ENCODE data around the gene RSRC2. TPM values are rescaled to one million over a fixed set of nuclear protein-coding genes. Genes with fewer than 3 reads are reported as not detected.
"Not testable (repeated sequence)": the region's sequence is repeated elsewhere in the genome, so short reads cannot be mapped to it uniquely, and the experiment has no call there.

RSRC2 gene
- total RNA-seq, 1 donor from 2014 or later, result 55.2 TPM

DNA sequence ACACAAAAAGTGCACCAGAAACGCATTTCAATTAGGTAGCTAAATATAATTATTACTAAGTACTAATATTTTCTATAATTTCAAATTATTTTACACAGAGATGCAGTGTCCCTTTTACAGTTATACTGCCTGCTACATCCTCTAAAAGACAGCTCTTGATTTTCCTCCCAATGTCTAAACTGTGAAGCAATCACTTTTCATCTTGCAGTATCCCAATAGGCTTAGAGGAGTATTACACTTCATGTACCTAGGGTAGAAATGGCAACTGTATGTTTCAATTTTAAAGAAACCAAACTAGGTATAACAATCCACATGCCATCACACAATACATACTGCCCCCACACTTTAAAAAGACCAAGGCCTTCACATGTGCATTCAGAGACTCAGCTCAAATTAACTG is 7.3 kb downstream of the RSRC2 start:
- no peak for DNase-seq (ENCODE audit: low spot score)

DNA sequence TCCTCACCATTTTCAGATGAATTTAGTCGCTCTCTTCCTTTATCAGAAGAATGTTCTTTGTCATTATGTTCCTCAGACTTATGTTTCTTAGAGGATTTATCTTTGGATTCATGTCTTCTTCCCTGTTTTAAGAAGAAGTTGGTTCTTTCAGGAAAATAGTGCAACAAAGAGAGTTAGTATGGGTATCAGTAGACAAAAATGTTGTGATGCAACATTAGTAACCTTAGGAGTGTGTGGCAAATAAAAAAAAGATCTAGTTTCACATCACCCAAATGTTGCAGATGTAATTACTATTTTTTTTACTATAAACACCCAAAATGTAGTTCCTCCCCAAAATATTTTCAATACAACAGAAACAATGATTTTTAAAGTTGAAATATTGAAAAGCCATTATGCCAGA is 7.8 kb downstream of the RSRC2 start:
- no peak for DNase-seq (ENCODE audit: low spot score)

DNA sequence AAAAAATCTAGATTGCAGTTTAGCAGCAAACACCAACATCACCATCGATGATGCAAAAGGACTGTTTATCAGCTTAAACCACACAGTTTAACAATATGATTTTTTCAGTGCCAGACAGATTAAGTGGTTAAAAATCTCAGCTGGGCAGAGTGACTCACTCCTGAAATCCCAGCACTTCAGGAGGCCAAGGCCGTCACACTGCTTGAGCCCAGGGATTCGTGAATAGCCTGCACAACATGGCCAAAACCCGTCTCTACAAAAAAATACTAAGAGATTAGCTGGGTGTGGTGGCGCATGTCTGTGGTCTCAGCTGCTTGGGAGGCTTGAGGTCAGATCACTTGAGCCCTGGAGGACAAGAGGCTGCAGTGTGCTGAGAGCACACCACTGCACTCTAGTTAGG is 8.9 kb downstream of the RSRC2 start:
- no peak for DNase-seq (ENCODE audit: low spot score)

DNA sequence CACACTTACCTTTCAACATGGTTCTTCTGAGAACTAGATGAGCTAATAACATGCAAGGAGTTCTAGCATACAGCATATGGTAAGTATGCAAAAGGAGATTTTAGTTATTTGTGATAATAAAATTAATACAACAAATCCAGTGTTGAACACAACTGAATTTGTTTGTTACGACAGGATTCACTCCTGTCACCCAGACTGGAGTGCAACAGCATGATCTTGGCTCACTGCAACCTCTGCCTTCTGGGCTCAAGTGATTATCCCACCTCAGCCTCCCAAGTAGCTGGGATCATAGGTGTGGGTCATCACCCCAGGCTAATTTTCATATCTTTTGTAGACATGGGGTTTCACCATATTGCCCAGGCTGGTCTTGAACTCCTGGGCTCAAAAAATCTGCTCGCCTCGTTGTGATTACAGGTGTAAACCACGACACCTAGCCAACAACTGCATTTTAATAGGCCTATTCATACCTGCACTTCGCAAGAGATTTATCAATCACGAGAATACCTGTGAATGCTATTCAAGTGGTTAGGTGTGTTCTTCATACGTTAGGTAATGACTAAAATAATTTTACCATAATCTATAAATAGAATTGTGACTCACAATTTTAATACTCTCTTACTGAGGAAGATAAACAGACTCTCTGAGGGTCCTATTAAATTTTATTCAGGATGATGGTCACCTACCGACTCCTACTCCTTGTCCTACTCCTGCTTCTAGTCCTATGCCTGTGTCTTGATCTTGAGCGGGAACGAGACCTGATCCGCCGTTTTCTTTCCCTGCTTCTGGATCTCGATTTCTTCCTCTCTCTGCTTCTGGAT is 10.0 kb downstream of the RSRC2 start:
- no peak for DNase-seq (ENCODE audit: low spot score)

DNA sequence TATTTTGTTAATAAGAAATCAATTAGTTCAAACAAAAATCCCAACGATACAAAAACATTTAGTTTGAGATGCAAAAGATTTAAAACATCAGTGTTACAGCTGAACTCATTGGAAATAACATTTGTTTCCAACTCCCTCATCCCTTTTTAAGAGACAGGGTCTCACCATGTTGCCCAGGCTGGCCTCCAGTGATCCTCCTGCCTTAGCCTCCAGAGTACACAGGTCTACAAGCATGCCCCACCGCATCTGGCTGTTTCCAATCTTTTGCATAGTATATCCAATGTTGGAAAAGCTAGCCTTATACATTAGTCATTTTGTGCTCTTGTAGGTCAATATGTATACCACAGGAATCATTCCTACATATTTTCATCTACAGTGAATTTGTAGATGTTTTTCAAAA is 11.5 kb downstream of the RSRC2 start:
- no peak for DNase-seq (ENCODE audit: low spot score)

DNA sequence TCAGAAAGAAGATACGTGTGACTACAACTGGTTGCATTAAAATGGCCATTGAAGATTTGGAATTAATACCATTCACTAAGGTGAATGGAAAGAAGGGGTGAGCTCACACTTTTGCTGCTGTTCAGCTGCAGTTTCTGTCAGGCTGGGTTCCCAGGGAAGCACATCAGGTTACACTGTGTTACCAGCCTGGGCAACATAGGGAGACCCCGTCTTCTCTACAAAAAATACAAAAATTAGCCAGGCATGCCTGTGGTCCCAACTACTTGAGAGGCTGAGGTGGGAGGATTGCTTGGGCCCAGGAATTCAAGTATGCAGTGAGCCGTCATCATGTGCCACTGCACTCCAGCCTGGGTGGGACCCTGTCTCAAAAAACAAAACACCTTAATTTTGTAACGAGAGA is 13.1 kb downstream of the RSRC2 start:
- DNase-seq (ENCODE audit: low spot score), result no peak

DNA sequence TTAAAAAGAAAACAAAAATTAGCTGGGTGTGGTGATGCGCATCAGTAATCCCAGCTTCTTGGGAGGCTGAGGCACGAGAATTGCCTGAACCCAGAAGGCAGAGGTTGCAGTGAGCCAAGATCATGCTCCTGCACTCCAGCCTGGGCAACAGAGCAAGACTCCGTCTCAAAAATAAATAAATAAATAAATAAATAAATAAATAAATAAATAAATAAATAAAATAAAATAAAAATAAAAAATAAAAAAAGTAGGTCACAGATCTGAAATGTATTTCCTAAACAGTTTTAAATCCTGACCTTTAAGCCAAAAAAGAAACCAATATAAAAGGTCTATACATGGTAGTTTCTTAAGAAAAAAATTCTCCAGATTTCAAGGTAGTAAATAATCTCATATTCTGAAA is 13.7 kb downstream of the RSRC2 start:
- not testable (repeated sequence) for DNase-seq (ENCODE audit: low spot score)

DNA sequence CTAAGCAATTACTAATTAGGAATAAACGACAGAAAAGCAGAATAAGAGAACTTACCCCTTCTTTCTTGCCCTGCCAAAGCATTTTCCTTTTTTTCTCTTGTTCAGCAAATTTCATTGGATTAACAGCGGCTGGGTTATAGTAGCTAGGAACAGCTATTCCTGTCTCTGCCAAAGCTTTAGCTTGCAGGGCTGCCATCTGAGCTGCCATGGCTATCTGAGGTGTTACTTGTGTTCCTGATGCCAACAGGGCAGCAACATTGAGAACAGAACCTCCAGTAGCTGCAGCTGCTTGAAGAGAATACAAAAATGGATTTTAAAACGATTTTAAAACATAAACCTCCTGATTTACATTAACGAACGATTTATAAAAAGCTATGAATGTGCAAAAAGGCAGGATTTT is 18.6 kb downstream of the RSRC2 start:
- no peak for DNase-seq (ENCODE audit: low spot score)

DNA sequence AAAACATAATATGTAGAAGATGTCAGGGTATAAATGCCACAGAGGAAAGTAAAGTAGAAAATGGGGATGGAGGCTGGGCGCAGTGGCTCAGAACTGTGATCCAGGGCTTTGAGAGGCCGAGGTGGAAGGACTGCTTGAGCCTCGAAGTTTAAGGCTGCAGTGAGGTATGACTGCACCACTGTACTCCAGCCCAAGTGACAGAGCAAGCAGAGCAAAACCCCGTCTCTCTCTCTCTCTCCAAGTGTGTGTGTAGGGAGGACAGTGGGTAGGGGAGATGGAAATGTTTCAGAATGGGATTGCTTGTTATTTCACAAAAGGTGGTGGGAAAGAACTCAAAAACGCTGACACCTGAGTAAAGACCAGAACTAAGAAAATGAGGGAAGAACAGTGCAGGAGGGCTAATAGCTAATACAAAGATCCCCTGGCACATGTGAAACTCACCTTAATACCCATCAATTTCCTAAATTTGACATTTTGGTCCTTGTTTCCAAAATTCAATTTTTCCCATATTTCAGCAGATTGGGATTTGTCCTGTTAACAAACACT is 20.3 kb downstream of the RSRC2 start:
- no peak for DNase-seq (ENCODE audit: low spot score)

DNA sequence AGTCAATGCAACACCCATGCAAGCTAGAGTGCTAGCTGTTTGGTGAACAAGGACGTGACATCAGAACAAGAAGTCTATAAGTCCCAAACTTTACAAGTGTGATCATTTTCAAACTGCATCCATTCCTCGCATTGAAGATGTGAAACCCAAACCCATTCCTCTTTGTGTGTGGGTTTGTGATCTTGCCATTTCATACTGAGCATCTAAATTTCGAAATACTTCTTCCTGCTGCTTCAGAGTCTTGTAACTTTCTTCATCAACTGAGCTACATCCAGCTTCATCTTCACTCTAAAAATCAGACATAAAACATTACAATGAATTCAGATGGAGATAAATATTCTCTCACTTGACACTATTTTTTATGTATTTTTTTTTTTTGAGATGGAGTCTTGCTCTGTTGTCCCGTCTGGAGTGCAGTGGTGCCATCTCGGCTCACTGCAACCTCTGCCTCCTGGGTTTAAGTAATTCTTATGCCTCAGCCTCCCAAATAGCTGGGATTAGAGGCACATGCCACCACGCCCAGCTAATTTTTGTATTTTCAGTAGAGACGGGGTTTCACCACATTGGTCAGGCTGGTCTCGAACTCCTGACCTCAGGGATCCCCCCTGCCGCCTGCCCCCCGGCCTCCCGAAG is 21.2 kb downstream of the RSRC2 start:
- DNase-seq (ENCODE audit: low spot score), result no peak

DNA sequence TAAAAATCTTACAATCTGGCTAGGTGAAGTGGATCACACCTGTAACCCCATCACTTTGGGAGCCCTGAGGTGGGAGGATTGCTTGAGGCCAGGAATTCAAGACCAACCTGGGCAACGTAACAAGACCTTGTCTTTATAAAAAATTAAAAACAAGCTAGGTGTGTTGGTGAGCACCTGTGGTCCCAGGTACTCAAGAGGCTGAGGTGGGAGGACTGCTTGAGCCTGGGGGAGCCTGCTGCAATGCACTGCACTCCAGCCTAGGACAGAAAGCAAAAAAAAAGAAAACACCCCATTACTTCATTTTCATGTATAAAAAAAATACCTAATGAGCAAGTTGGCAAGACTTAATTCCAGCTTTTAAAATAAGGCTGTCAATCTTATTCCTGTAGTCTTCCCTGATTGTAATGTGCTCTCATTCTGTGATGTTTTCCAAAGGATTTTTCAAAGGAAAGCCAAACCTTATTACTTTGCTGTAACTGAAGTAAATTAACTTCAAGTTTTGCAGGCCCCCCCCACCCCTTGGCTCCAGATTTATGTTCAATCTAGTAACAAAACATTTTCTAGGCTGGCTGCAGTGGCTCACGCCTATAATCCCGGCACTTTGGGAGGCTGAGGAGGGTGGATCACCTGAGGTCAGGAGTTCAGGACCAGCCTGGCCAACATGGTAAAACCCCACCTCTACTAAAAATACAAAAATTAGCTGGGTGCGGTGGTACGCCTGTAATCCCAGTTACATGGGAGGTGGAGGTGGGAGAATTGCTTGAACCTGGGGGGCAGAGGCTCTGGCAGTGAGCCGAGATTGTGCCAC is 22.7 kb downstream of the RSRC2 start:
- DNase-seq (ENCODE audit: low spot score), result no peak

DNA sequence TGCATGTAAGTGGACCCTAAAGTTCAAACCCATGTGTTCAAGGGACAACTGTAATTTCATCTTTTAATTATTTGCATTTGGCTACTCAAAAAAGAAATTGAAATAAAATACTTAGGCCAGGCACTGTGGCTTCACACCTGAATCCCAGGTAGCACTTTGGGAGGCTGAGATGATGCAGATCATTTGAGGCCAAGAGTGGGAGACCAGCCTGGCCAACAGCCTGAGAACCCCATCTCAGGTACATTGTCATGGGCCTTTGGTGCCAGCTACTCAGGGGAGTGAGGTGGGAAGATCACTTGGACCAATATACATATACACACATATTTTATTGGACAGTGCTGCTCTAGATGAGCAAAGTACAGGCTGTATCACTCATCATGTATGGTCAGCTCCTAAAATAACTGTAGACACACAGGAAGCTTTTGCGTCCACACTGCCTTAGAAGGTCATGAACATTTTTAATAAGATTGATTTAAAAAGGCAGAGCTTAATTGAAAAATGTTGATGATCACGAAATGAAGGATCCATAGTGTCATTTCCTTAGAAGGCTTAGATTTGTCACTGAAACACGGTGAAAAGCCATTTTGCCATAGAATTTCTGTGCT is 23.5 kb downstream of the RSRC2 start:
- DNase-seq (ENCODE audit: low spot score), result no peak

DNA sequence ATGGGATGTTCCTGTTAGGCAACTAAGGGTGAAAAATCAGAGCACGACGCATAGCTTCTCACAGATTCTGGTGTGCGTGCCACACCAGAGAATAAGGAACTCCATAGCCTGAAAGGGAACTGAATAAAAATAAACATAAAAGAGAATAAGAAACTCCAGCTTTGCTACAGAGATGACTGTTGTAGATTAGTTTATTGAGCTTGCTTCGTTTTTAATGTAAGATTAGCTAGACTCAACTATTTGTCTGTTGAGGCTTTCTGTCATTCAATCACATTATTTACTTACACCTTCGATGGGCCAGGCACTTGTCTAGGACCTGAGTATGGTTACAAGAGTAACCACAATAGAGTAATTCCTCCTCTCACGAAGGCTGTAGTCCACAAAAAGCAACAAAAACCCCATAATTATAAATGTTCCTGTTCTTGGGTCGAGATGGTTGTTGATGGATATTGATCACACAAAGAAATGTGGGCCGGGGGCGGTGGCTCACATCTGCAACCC is 25.2 kb downstream of the RSRC2 start:
- no peak for DNase-seq (ENCODE audit: low spot score)

DNA sequence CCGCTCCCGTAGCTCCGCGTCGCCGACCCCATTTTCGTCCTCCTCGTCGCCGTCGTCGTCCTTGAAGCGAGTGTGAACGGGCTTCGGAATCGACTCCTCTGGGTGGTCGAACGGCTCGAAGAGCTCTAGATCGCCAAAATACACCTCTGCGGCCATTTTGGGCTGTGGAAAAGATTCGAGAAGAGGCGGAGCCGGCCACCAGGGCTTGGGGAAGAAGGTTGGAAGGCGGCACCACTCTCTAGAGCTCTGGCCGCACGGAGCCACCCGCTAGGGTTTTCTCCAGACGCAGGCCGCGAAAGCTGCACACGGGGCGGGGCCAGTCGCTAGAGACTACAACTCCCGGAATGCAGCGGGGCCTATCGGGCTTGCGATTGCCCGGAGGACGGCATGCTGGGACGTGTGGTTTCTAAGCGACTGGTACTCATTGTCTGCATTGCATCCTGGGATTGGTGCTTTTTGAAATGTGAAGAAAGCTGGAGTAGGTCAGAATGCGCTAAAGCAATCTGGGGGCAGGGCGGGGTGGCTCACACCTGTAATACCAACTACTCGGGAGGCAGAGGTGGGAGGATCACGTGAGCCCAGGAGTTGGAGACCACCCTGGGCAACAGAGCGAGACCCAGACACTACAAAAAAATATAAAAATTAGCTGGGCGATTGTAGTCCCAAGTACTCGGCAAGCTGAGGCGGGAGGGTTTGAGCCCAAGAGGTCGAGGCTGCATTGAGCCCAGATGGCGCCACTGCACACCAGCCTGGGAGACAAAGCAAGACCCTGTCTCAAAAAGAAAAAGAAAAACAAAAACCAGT is 25.8 kb downstream of the RSRC2 start, which contains the start of gene ZCCHC8:
Gene ZCCHC8, minus strand, starts transcription at position 248 of the 804 bp plus-strand sequence. Its CDS starts 92 bp downstream, at position 156.
- peak; percentile 98 for DNase-seq (ENCODE audit: low spot score)

DNA sequence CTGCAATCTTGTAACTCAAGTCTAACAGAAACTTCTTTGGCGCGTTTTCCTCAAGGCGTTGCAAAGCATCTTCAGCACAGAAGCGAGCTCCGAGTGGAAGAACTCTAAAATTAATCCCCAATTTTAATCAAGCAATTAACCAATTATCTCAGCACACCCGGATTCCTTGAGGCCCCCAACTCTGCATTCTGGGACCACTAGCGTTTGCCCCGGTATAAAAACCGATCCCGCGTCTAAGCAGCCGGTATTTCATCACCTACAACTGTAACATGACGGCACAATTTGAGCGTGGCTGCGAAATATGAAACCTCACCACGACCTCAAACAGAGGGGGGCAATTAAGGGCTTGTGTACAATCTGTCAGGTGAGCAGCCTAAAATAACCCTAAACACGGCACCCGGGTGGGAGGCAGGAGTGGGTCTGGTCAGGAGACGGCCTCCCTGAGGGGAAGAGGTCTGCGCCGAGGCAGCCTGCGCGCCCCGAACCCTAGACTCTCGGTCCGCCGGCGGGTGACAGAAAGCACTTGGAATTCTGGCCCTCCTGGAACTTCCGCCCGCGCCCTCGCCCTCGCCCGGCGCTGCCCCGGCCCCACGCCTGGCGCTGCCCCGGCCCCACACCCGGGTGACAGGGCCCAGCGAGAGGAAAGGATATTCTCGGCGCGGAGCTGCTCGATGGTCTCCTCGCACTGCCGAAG is 26.6 kb downstream of the RSRC2 start:
- no peak for DNase-seq (ENCODE audit: low spot score)

DNA sequence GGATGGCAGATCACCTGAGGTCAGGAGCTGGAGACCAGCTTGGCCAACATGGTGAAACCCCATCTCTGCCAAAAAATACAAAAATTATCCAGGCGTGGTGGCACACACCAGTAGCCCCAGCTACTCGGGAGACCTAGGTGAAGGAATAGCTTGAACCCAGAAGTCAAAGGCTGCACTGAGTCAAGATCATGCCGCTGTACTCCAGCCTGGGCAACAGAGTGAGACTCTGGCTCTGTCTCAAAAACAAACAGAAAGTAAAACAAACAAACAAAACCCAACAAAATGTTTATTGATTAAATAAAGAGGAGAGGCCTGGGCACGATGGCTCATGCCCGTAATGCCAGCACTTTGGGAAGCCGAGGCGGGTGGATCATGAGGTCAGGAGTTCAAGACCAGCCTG is 31.5 kb downstream of the RSRC2 start:
- DNase-seq (ENCODE audit: low spot score), result peak; percentile 8

DNA sequence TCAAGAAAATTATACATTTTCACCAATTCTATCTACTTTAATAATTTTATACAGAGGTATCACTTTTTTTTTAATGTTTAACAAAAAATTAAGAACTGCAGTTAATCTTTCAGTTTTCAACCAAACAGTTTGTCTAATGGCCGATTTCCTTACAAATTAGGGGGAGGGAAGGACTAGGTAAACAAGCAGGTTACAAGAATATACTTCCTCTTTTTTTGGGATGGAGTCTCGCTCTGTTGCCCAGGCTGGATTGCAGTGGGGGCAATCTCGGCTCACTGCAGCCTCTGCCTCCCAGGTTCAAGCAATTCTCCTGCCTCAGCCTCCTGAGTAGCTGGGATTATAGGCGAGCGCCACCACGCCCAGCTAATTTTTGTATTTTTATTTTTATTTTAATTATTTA is 33.5 kb downstream of the RSRC2 start:
- peak; percentile 16 for DNase-seq (ENCODE audit: low spot score)

DNA sequence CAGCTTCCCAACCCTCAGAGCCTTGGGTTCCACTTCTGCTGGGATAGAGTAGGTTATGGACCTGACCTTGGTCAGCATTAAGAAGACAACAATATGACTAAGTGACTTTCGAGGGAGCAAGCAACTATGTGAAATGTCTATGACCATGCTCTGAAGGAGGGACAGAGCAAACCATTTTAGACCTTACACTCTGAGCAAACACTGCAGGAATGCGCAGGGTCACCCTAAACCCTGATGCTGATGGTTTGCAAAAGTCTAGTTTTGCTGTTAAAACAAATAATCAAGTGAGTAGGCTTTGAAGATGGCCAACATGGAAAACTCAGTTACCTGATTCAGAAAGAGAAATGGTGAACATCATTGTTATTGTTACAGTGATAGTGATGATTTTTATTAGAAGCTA is 34.7 kb downstream of the RSRC2 start:
- DNase-seq (ENCODE audit: low spot score), result no peak

DNA sequence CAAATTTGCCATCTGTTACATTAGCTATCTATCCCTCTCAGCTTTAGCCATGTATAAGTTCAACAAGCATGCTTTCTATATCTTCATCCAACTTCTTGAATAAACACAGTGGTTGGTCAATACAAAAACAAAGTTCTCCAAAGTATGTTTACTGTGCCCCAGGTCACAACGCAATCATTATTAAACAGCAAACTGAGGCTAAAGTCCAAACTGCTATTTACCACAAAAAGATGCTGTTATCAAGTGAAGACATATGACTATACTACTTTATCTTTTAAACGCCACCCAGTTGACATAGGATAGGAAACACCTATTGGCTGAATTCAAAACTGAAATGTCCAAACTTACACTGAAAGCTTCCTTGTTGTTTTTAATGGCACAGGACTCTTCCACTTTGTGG is 37.7 kb downstream of the RSRC2 start:
- no peak for DNase-seq (ENCODE audit: low spot score)

DNA sequence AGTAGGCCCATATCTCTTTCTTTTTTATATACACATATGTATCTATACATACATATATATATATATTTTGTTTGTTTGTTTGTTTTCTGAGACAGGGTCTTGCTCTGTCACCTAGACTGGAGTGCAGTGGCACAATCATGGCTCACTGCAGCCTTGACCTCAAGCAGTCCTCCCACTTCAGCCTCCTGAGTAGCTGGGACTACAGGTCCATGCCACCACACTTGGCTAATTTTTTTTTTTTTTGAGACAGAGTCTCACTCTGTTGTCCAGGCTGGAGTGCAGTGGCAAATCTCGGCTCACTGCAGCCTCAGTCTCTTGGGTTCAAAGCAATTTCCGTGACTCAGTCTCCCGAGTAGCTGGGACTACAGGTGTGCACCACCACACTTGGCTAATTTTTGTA is 38.9 kb downstream of the RSRC2 start:
- DNase-seq (ENCODE audit: low spot score), result peak; percentile 22
